B cell (primary cell): Measurements from ENCODE around the gene GPAT3. TPM values are rescaled to one million over a fixed set of nuclear protein-coding genes. Genes with fewer than 3 reads are reported as not detected.

ENCODE experiments used
- ATAC-seq: fragments of 200-7000 bp; cut with Tn5 transposase; one replicate; pipeline ENCODE4 v1.10.0; 2021; ENCODE audit warnings: low read depth, mild to moderate bottlenecking, moderate number of reproducible peaks, moderate library complexity
- CTCF ChIA-PET: fragments of 350-600 bp; sonication (Branson Sonifier 250); formaldehyde crosslinking; loops from one replicate; lab custom pipeline; 2021; ENCODE audit warnings: antibody characterized with exemption, inconsistent platforms; lab: Charles Lee
- POLR2A ChIA-PET: fragments of 350-600 bp; sonication (Branson Sonifier 250); formaldehyde crosslinking; loops from one replicate; lab custom pipeline; 2021; ENCODE audit warnings: antibody characterized with exemption; lab: Charles Lee
- DNase-seq: peaks from one replicate; pipeline ENCODE4 v3.0.0; 2013
- H2AFZ ChIP-seq: 2 replicates; pipeline ENCODE4 v1.6.1; 2012; ENCODE audit warnings: mild to moderate bottlenecking, low read depth, low read length; ENCODE audit not compliant: insufficient read depth, poor library complexity, severe bottlenecking
- H3K27ac ChIP-seq, 2 donors: 1 replicate in 1 of 2; 2 replicates in 1 of 2; pipeline ENCODE4 v1.5.1; 2012 to 2013; ENCODE audit warnings: low read length in 2 of 2, mild to moderate bottlenecking in 2 of 2, moderate library complexity in 1 of 2
- H3K27me3 ChIP-seq, 4 experiments: fragments of 200-600 bp in 1 of 4; sonication (generic) in 1 of 4; replicated peaks in 1 of 4; 1 replicate in 2 of 4; 2 replicates in 2 of 4; pipeline versions ENCODE4 v1.6.1 to v1.7.0; 2013 to 2016; ENCODE audit warnings: low read length in 3 of 4, mild to moderate bottlenecking in 2 of 4, mixed read lengths in 1 of 4, moderate library complexity in 1 of 4; ENCODE audit not compliant: insufficient read depth in 4 of 4, control insufficient read depth in 3 of 4; ENCODE audit errors: control extremely low read depth in 1 of 4
- H3K36me3 ChIP-seq, 2 experiments: replicated peaks in 1 of 2; 1 replicate in 1 of 2; 2 replicates in 1 of 2; pipeline versions ENCODE4 v1.6.1 to v1.7.1; 2013; ENCODE audit warnings: low read length in 1 of 2; ENCODE audit not compliant: insufficient read depth in 2 of 2, control insufficient read depth in 1 of 2; ENCODE audit errors: control extremely low read depth in 1 of 2, extremely low read depth in 1 of 2
- H3K4me1 ChIP-seq, 2 donors: fragments of 200-600 bp in 1 of 2; sonication (generic) in 1 of 2; 1 replicate in 1 of 2; 2 replicates in 1 of 2; pipeline versions ENCODE4 v1.5.1 to v1.6.1; 2013 to 2017; ENCODE audit warnings: low read length in 2 of 2; ENCODE audit not compliant: control insufficient read depth in 2 of 2, insufficient read depth in 2 of 2
- H3K4me2 ChIP-seq: replicated peaks from 2 replicates; pipeline ENCODE3; 2012; ENCODE audit warnings: mild to moderate bottlenecking, low read depth, low read length; ENCODE audit not compliant: poor library complexity, severe bottlenecking
- H3K4me3 ChIP-seq, 5 experiments: fragments of 200-600 bp in 1 of 5; sonication (generic) in 1 of 5; 1 replicate in 3 of 5; 2 replicates in 2 of 5; pipeline versions ENCODE4 v1.5.1 to v1.7.0; 2011 to 2016; ENCODE audit warnings: low read length in 4 of 5, mild to moderate bottlenecking in 4 of 5, low read depth in 2 of 5, control low read depth in 1 of 5, moderate library complexity in 1 of 5; ENCODE audit not compliant: insufficient read depth in 1 of 5; ENCODE audit errors: control extremely low read depth in 1 of 5, extremely low read depth in 1 of 5
- H3K79me2 ChIP-seq: fragments of 200-600 bp; sonication (generic); one replicate; pipeline ENCODE4 v1.6.0; 2016; ENCODE audit warnings: low read length; ENCODE audit not compliant: control insufficient read depth, insufficient read depth
- H3K9ac ChIP-seq: fragments of 200-600 bp; sonication (generic); 2 replicates; pipeline ENCODE4 v1.6.1; 2017; ENCODE audit warnings: mild to moderate bottlenecking, low read length, moderate library complexity
- H3K9me3 ChIP-seq, 3 donors: one replicate each; pipeline versions ENCODE4 v1.6.1 to v1.7.1; 2013; ENCODE audit warnings: low read length in 2 of 3; ENCODE audit not compliant: control insufficient read depth in 2 of 3, insufficient read depth in 1 of 3; ENCODE audit errors: control extremely low read depth in 1 of 3
- H4K20me1 ChIP-seq: 2 replicates; pipeline ENCODE4 v1.6.0; 2012; ENCODE audit warnings: mild to moderate bottlenecking, low read length; ENCODE audit not compliant: insufficient read depth, control insufficient read depth, poor library complexity, severe bottlenecking
- H3K27ac Mint-ChIP-seq: one replicate; pipeline ENCODE4 v1.8.0; 2021; ENCODE audit warnings: mixed read lengths
- H3K27me3 Mint-ChIP-seq: one replicate; pipeline ENCODE4 v1.8.0; 2021; ENCODE audit warnings: mixed read lengths
- H3K4me1 Mint-ChIP-seq: one replicate; pipeline ENCODE4 v1.8.0; 2021; ENCODE audit warnings: mixed read lengths
- H3K4me3 Mint-ChIP-seq: one replicate; pipeline ENCODE4 v1.8.0; 2021; ENCODE audit warnings: mixed read lengths
- H3K9me3 Mint-ChIP-seq: one replicate; pipeline ENCODE4 v1.8.0; 2022; ENCODE audit warnings: mixed read lengths; ENCODE audit not compliant: insufficient read depth
- EZH2 ChIP-seq: IDR thresholded peaks from 2 replicates; pipeline ENCODE4 v1.6.1; 2012; ENCODE audit warnings: borderline replicate concordance, low read depth, mild to moderate bottlenecking, moderate library complexity, low read length; ENCODE audit not compliant: insufficient read depth, poor library complexity, severe bottlenecking
- WGBS: methylation state at CpG from one replicate; pipeline ENCODE4 v1.1.5; 2013; ENCODE audit warnings: missing lambda C conversion rate; ENCODE audit not compliant: insufficient coverage; 5-methylcytosine and 5-hydroxymethylcytosine counted together
- intact Hi-C: fragments of 100-400 bp; cut with micrococcal nuclease; formaldehyde crosslinking; loops from one replicate; pipeline ENCODE4 v1.10.0; 2022
- polyA minus RNA-seq: library from RNA; depleted of rRNA, polyadenylated mRNA; stranded (reverse); fragments of >200 nt; gene quantifications from 2 replicates; pipeline ENCODE4 v1.2.3, GENCODE V29; 2012
- polyA plus RNA-seq: library from polyadenylated mRNA; depleted of rRNA; stranded (reverse); fragments of >200 nt; gene quantifications from 2 replicates; pipeline ENCODE4 v1.2.3, GENCODE V29; 2012
- total RNA-seq, 2 donors: library from RNA; stranded (reverse); fragments of 120-200 nt in 1 of 2; gene quantifications; 1 replicate in 1 of 2; 2 replicates in 1 of 2; pipeline versions ENCODE4 v1.2.3 to v1.2.4, GENCODE V29; 2013 to 2022
- TF ChIP-seq, protein P1 (sequence below): fragments of 200-600 bp; IDR thresholded peaks from one replicate; pipeline ENCODE4 v1.8.0; 2022; ENCODE audit warnings: antibody characterized with exemption, mild to moderate bottlenecking

Gene GPAT3
- total RNA-seq = 0.89 and 1.0 TPM in 2 replicates
- 1.1 TPM for total RNA-seq (2013)
- 0.06 and 0.17 TPM in 2 replicates for polyA plus RNA-seq
- 0.21 and 0.77 TPM in 2 replicates for polyA minus RNA-seq

DNA sequence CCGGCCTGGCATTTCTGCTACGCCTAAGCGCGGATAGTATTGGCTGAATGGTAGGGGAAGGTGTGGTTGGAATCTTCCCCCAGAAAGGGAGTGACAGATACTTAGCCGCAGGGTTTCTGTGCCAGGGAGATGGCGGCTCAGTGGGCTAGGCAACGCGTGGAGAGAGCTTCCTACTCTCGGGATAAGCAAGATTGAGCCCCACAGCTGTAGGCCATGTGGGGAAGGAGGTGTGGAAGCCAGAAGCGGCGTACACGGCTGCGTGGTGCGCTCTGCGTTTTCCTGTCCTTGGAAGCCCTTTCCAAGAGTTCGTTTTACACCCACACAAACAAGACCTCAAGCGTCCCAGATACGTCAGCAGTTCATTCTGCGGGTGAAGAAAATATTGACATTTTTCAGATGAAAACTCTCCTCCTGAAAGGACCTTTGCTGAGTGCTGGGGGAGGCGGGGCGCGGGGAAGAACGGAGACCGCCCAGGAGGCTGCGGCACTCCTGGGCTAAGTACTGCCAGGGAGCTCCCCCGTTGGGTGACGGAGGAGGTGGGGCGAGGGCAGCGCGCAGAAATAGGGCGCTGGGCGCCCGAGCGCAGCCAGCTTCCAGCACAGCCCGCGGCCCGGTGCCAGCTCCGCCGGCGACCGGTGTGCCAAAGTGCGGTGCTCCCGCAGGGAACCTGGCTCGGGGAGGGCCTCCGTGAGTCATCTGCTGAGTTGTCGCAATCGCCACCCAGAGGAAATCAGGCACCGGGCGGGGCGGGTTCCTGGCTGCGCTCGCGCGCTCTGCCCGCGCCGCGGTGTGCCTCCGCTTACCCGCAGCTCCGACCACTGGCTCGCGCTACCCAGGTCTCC is at the start of gene GPAT3:
Gene GPAT3, plus strand, starts transcription at position 589 of the 842 bp plus-strand sequence. CDS start 515 bp downstream, outside the sequence.
- Histone ChIP-seq H3K27ac (no peak within 1 kb of the TSS), H3K9ac (peak within 1 kb of the TSS; percentile 58), H3K4me2 (peak within 1 kb of the TSS; percentile 84), H3K79me2 (no peaks in the 10 kb centered on the region), H2AFZ (peak within 1 kb of the TSS; percentile 82), H3K4me1 (peaks cover 14 to 18% of the 10 kb centered on the region in 2 donors), H3K36me3 (no peaks in the 10 kb centered on the region), H3K9me3 (peaks cover 0 to 6% (median 0%) of the 10 kb centered on the region in 3 donors), H4K20me1 (no peaks in the 10 kb centered on the region), H3K4me3 (peak within 1 kb of the TSS; percentile 47 to 76 (median 68)), H3K27me3 (peaks cover 0 to 34% (median 18%) of the 10 kb centered on the region in 4 experiments)
- POLR2A ChIA-PET = no interaction called here
- 1% methylated on average over 56 of the region's 63 CpGs for WGBS
- ATAC-seq (peak; percentile 81), DNase-seq (peak; percentile 64)
- no peak for TF ChIP-seq EZH2
- TF ChIP-seq, protein P1, sequence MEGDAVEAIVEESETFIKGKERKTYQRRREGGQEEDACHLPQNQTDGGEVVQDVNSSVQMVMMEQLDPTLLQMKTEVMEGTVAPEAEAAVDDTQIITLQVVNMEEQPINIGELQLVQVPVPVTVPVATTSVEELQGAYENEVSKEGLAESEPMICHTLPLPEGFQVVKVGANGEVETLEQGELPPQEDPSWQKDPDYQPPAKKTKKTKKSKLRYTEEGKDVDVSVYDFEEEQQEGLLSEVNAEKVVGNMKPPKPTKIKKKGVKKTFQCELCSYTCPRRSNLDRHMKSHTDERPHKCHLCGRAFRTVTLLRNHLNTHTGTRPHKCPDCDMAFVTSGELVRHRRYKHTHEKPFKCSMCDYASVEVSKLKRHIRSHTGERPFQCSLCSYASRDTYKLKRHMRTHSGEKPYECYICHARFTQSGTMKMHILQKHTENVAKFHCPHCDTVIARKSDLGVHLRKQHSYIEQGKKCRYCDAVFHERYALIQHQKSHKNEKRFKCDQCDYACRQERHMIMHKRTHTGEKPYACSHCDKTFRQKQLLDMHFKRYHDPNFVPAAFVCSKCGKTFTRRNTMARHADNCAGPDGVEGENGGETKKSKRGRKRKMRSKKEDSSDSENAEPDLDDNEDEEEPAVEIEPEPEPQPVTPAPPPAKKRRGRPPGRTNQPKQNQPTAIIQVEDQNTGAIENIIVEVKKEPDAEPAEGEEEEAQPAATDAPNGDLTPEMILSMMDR = no peak
- H3K4me3 Mint-ChIP-seq = peak within 1 kb of the TSS; percentile 90
- CTCF ChIA-PET = interaction anchor here (1.4 to 2.2 kb wide), 3 partner anchors 9 to 109 kb away, joined by 5 to 8 read pairs (median 5); no protein-coding TSS in a partner anchor
- intact Hi-C loops = loop anchor here (2.0 to 5.0 kb wide), 2 partner anchors 38 to 47 kb away; no protein-coding TSS in a partner anchor
- peak within 1 kb of the TSS; percentile 57 for H3K27ac Mint-ChIP-seq
- H3K27me3 Mint-ChIP-seq = peaks cover 38% of the 10 kb centered on the region
- peaks cover 20% of the 10 kb centered on the region for H3K4me1 Mint-ChIP-seq
- no peaks in the 10 kb centered on the region for H3K9me3 Mint-ChIP-seq
